Measurements from ENCODE around the gene TSPAN3. TPM values are rescaled to one million over a fixed set of nuclear protein-coding genes. Genes with fewer than 3 reads are reported as not detected.

TSPAN3 gene
- total and polyA plus RNA-seq, 10 of the 15 experiments (the other 5 are each of a cell fraction or from before 2014, with no cell fraction given): 18.9 to 114 (median 57.2) TPM

DNA sequence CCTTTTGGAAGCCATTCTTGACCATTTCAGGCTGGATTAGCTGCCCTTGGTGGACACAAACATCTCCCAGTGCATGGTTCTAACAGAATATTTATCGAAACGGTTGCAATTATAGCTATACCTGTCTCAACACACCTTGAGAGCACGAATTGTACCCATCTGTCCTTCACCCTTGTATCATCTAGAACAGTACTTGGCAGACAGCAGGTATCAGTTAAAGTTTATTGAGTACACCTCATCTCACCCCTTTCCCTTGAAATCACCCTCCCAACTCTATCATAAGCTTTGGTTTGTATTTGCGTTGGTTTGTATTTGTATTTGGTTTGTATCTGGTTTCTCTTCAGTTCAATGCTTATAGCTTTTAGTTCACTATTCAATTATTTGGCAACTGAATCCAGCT, 12.4 kb downstream of the TSPAN3 start (continued):
- TF ChIP-seq, protein P1, sequence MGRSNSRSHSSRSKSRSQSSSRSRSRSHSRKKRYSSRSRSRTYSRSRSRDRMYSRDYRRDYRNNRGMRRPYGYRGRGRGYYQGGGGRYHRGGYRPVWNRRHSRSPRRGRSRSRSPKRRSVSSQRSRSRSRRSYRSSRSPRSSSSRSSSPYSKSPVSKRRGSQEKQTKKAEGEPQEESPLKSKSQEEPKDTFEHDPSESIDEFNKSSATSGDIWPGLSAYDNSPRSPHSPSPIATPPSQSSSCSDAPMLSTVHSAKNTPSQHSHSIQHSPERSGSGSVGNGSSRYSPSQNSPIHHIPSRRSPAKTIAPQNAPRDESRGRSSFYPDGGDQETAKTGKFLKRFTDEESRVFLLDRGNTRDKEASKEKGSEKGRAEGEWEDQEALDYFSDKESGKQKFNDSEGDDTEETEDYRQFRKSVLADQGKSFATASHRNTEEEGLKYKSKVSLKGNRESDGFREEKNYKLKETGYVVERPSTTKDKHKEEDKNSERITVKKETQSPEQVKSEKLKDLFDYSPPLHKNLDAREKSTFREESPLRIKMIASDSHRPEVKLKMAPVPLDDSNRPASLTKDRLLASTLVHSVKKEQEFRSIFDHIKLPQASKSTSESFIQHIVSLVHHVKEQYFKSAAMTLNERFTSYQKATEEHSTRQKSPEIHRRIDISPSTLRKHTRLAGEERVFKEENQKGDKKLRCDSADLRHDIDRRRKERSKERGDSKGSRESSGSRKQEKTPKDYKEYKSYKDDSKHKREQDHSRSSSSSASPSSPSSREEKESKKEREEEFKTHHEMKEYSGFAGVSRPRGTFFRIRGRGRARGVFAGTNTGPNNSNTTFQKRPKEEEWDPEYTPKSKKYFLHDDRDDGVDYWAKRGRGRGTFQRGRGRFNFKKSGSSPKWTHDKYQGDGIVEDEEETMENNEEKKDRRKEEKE (IDR thresholded peaks at IDR 0.05): no peak
- TF ChIP-seq SMC3 (IDR thresholded peaks at IDR 0.05; ENCODE audit: borderline replicate concordance, low read length) (no peak), CBX3 (IDR thresholded peaks at IDR 0.05; ENCODE audit: borderline replicate concordance, low read depth) (no peak), NRF1 (conservative IDR thresholded peaks at IDR 0.05; ENCODE audit: low read depth, low read length) (no peak), SUZ12 (IDR thresholded peaks at IDR 0.05; ENCODE audit: unreplicated experiment) (no peak)

- SMC1A ChIA-PET (ENCODE audit: uncharacterized antibody, unreplicated experiment): interaction anchor here (1.3 kb wide), 1 partner anchor 11 kb away, joined by 4 read pairs; no protein-coding TSS in a partner anchor
- RAD21 ChIA-PET (ENCODE audit: unreplicated experiment): interaction anchor here (0.6 kb wide), 2 partner anchors 44 to 547 kb away, joined by 3 to 4 read pairs; no protein-coding TSS in a partner anchor
- intact Hi-C loops (cut with micrococcal nuclease; ENCODE audit: unreplicated experiment): no loop called here
- no peak overlapping the region for H3K27ac ChIP-seq (ENCODE audit: control insufficient read depth, insufficient read depth)
- no peaks in the 10 kb centered on the region for H3K9me3 ChIP-seq (replicated peaks; ENCODE audit: control insufficient read depth, insufficient read depth, low read length)
- peaks cover 19% of the 10 kb centered on the region for H3K79me2 ChIP-seq (ENCODE audit: control insufficient read depth, insufficient read depth, low read length)
- BruUV-seq (replicated peaks): TSS peak; percentile 53
- CTCF ChIA-PET: interaction anchor here (1.0 to 1.3 kb wide), 2 partner anchors 33 to 50 kb away, joined by 3 to 4 read pairs; no protein-coding TSS in a partner anchor
- no peak overlapping the region for H3K4me2 ChIP-seq (ENCODE audit: control insufficient read depth, insufficient read depth)
- no peak overlapping the region for H3K9ac ChIP-seq (ENCODE audit: control insufficient read depth, insufficient read depth, low read length)
- no peaks in the 10 kb centered on the region for H4K20me1 ChIP-seq (ENCODE audit: control insufficient read depth, insufficient read depth)
- DNase-seq (ENCODE audit: low read depth, low spot score): no peak
- POLR2A ChIA-PET: interaction anchor here (1.4 kb wide), 1 partner anchor 9 kb away, joined by 4 read pairs; no protein-coding TSS in a partner anchor
- H3K4me1 ChIP-seq (ENCODE audit: control insufficient read depth, insufficient read depth, low read length): peaks cover 10% of the 10 kb centered on the region
- no peak overlapping the region for H3K4me3 ChIP-seq
- ATAC-seq: no peak
- in situ Hi-C loops (cut with MboI): no loop called here
- TF ChIP-seq SUPT20H (IDR thresholded peaks at IDR 0.05; ENCODE audit: borderline replicate concordance, control insufficient read depth, low read depth, low read length): no peak
- no peak for TF ChIP-seq NR2F1 (conservative IDR thresholded peaks at IDR 0.05)
- no peak for TF ChIP-seq ATF3 (IDR thresholded peaks at IDR 0.05; ENCODE audit: borderline replicate concordance, extremely low read depth, low read depth, low read length)
- TF ChIP-seq NFYB (IDR thresholded peaks at IDR 0.05; ENCODE audit: insufficient read depth, low read depth, low read length): no peak
- no peak for TF ChIP-seq RCOR1 (conservative IDR thresholded peaks at IDR 0.05; ENCODE audit: low read depth, low read length)
- TF ChIP-seq, protein P2, sequence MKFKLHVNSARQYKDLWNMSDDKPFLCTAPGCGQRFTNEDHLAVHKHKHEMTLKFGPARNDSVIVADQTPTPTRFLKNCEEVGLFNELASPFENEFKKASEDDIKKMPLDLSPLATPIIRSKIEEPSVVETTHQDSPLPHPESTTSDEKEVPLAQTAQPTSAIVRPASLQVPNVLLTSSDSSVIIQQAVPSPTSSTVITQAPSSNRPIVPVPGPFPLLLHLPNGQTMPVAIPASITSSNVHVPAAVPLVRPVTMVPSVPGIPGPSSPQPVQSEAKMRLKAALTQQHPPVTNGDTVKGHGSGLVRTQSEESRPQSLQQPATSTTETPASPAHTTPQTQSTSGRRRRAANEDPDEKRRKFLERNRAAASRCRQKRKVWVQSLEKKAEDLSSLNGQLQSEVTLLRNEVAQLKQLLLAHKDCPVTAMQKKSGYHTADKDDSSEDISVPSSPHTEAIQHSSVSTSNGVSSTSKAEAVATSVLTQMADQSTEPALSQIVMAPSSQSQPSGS (IDR thresholded peaks at IDR 0.05; ENCODE audit: low read length): no peak
- TF ChIP-seq IRF3 (IDR thresholded peaks at IDR 0.05): no peak
- no peak for TF ChIP-seq RAD51 (IDR thresholded peaks at IDR 0.05)
- no peak for TF ChIP-seq MYC (IDR thresholded peaks at IDR 0.05; ENCODE audit: insufficient read depth, insufficient read length, insufficient replicate concordance, low read length, severe bottlenecking)
- TF ChIP-seq IKZF2 (IDR thresholded peaks at IDR 0.05): no peak
- H2AFZ ChIP-seq (ENCODE audit: control insufficient read depth, low read depth, low read length): no peak overlapping the region
- FAIRE-seq: no peak
- H3K27me3 ChIP-seq (replicated peaks in 1 of 2; ENCODE audit: control insufficient read depth in 2 of 2, insufficient read depth in 2 of 2, low read length in 1 of 2): no peaks in the 10 kb centered on the region
- WGBS (ENCODE audit: insufficient coverage, insufficient replicate concordance, low lambda C conversion rate, missing lambda C conversion rate): 60% methylated on average over 4 of the region's 4 CpGs
- no peaks in the 10 kb centered on the region for H3K36me3 ChIP-seq (ENCODE audit: control insufficient read depth in 2 of 2, insufficient read depth in 2 of 2, low read length in 1 of 2)
These were observed 13.2 kb downstream of the TSPAN3 start for GRCh38 chr15:77057685-77058084.
